Stimulated activated naive CD4-positive, alpha-beta T cell treated with Interleukin-2 at 50 U/mL for 16 hours (primary cell): ENCODE data around the gene SASH3.

Experiments used
- DNase-seq: peaks from one replicate; lab custom pipeline; 2025; lab: John Stamatoyannopoulos, UW

SASH3 gene

GRCh38 chrX:129759576-129760061, 20.1 kb upstream of the SASH3 start:
- DNase-seq = peak; percentile 53

- no peak for DNase-seq
Measured at GRCh38 chrX:129760155-129760554, 19.6 kb upstream of the SASH3 start.

GRCh38 chrX:129760981-129761380, 18.8 kb upstream of the SASH3 start:
- DNase-seq = no peak

- DNase-seq = no peak
Measured at GRCh38 chrX:129761596-129761995, 18.2 kb upstream of the SASH3 start.

- no peak for DNase-seq
Measured at GRCh38 chrX:129762448-129762847, 17.3 kb upstream of the SASH3 start.

GRCh38 chrX:129763666-129764065, 16.1 kb upstream of the SASH3 start:
- DNase-seq = no peak

GRCh38 chrX:129768186-129768585, 11.6 kb upstream of the SASH3 start:
- no peak for DNase-seq

GRCh38 chrX:129768586-129769466, 10.9 kb upstream of the SASH3 start:
- DNase-seq = no peak

GRCh38 chrX:129769467-129770154, 10.1 kb upstream of the SASH3 start:
- peak; percentile 65 for DNase-seq

GRCh38 chrX:129771266-129771995, 8.3 kb upstream of the SASH3 start:
- DNase-seq = peak; percentile 15

GRCh38 chrX:129772796-129773431, 6.8 kb upstream of the SASH3 start:
- DNase-seq = no peak

GRCh38 chrX:129773649-129774458, 5.9 kb upstream of the SASH3 start:
- DNase-seq = no peak

GRCh38 chrX:129777218-129778030, 2.3 kb upstream of the SASH3 start:
- peak; percentile 65 for DNase-seq

- no peak for DNase-seq
Measured at GRCh38 chrX:129779086-129779672, 570 bp upstream of the SASH3 start.

- no peak for DNase-seq
Measured at GRCh38 chrX:129780441-129781105, 824 bp downstream of the SASH3 start.

- DNase-seq = peak; percentile 88
Measured at GRCh38 chrX:129781134-129781672, 1.5 kb downstream of the SASH3 start.

- peak; percentile 33 for DNase-seq
Measured at GRCh38 chrX:129781680-129782495, 2.1 kb downstream of the SASH3 start.

- no peak for DNase-seq
Measured at GRCh38 chrX:129782706-129783105, 3.0 kb downstream of the SASH3 start.
